HG03457 (cell line): Measurements from ENCODE around the gene AKT1S1.
"Not testable (repeated sequence)": the region's sequence is repeated elsewhere in the genome, so short reads cannot be mapped to it uniquely, and the experiment has no call there.

Experiments used
- ATAC-seq: cut with Tn5 transposase; IDR thresholded peaks from one replicate; pipeline ENCODE4 v1.9.1; 2021; ENCODE audit warnings: moderate number of reproducible peaks; ENCODE audit not compliant: unreplicated experiment

The AKT1S1 gene

DNA sequence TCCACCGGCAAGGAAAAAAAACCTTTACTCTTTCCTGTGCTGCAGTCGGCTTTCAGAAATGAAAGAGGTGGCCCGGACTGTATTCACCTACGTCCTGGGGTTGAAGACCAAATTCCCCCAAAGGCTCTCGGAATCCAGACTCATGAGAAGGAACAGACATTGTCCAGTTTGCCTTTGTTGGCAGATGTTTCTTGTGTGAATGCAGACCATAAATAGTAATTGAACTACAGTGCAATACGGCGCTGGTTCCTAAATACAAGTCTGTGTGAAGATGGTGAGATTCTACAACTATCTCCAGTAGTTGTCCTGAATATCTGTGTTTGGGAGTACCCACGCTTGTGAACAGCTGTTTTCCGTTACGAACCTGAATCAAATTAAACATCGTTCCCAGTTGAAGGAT, 37.4 kb downstream of the AKT1S1 start:
- no peak for ATAC-seq

DNA sequence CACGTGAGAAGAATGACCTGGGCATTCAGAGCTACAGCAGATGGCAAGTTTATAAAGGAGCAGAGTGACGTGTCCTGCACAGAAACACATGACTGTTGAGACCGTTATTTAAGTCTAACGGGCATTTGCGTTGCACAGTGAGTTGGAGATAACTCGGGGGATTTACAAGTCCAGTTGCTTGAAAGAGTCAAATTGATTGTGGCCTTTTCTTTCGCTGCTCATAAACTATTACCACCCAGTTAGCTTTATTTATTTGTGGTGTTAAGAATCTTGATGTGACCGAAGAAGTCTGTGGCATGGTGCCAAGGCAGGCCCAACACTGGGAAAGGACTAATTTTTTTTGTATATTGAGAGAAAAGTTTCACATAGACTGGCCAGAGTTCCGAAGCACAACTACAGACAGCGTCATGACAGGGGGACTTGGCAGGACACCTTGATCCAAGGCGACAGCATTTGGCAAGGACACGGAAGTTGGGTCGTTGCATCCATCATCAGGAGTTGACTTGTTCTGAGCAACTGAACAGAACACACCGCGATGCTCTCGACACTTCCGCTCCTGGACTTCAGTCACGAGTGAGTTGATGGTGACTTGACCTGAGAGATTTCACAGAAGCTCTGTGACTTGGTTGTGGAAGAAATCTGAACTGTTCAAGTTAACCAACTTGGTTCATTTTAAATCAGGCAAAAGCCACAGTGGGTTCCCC, 38.1 kb downstream of the AKT1S1 start:
- ATAC-seq: no peak

DNA sequence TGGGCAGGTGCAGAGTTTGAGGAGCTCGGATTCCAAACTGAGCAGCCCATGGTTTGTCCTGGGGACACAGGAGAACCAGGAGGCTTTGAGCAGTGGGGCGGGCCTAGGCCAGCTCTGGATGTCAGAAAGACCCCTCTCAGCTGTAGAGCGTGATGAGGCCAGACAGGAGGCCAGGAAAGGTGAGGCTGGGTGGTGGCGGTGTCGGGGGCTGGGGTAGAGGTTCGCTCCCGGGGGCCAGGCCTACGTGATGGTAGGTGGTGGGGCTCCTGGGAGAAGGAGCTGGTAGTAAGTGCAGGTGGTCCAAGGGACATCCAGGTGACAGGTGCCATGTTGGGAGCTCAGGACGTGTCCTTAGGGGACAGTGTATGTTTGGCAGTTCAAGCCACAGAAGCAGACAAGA, 39.7 kb downstream of the AKT1S1 start:
- no peak for ATAC-seq

DNA sequence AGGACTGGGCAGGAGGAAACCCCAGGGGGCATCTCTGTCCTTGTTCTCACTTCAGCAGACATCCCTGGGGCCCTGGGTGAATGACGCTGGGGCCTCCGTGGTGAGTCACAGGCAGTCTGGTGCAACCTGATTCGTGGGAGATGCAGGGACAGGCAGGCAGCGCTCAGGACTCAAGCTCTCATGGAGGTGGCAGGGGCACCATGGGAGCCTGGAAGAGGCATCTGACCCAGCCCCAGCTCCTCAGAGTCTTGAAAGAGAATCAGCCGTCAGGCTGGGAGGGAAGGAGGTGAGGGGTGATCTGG, 40.2 kb downstream of the AKT1S1 start:
- no peak for ATAC-seq

DNA sequence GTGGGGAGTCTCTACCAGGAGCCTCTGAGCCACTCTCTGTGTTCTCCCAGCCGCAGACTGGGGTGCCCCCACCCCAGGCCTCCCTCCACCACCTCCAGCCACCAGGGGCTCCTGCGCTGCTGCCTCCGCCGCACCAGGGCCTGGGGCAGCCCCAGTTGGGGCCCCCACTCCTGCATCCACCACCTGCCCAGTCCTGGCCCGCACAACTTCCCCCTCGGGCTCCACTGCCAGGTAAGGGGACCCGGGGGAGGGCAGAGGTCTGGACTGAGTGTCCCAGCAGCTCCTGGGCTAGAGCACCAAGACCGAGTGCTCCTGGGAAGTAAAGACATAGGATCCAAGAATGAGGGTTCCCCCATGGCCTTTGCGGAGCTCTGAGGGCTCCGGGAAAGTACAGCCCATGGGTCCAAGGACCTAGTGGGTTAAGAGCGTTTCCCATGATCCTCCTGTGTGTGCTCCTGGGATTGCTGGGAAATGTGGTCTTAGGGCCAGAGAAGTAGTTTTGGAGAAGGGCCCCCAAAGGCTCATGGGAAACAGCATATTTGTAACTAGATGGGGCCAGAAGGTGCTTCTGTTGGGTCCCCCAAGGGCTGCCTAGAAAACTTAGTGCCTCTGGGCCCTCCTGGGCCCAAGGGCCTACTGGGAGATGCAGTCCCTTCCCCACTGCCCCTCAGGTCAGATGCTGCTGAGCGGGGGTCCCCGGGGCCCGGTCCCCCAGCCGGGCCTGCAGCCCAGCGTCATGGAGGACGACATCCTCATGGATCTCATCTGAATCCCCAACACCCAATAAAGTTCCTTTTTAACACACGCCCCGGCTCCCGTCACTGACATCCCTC, 40.8 kb downstream of the AKT1S1 start:
- no peak for ATAC-seq

DNA sequence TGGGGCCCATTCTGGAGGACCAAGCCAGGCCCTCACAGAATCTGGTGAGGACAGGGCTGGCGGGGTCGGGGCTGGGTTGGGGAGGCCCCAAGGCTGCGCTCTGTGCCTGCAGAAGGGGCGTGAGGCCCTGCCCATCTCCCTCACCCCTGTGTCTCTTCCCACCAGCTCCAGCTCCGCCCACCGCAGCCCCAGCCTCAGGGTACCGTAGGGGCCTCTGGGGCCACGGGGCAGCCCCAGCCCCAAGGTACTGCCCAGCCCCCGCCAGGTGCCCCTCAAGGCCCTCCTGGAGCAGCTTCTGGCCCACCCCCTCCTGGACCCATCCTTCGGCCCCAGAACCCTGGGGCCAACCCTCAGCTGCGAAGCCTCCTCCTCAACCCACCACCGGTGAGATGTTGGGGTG, 41.6 kb downstream of the AKT1S1 start:
- ATAC-seq: no peak

DNA sequence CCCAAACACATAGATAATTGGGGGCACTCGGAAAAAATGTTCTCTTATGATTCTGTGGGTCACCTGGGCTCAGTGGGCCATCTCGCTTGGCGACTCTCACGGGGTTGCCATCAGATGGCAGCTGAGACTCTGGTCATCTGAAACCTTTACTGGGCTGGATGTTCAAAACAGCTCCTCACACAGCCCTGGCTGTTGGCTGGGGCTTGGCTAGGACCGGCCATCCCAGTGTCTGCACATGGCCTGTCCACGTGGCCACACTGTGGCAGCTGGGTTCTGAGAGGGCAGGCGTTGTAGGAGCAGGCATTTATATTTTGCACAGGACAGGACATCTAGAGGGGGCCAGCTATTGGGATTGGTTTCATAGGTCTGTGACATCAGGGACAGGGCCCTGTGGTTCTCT, 43.6 kb downstream of the AKT1S1 start:
- ATAC-seq: no peak

DNA sequence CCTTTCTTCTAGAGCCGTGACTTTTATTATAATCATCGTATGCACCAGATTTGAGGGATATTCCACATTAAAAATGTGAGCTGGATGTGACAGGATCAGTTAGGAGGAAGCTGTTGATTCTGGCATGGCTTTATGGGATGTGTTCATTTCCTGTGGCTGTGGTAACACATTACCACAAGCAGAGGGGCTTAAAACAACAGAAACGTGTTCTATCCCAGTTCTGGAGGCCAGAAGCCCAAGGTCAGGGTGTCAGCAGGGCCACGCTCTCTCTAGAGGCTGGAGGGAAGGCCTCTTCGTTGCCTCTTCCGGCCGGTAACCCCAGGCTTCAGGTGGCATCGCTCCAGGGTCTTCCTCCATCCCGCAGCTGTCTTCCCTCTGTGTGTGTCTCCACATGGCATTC, 44.6 kb downstream of the AKT1S1 start:
- no peak for ATAC-seq

DNA sequence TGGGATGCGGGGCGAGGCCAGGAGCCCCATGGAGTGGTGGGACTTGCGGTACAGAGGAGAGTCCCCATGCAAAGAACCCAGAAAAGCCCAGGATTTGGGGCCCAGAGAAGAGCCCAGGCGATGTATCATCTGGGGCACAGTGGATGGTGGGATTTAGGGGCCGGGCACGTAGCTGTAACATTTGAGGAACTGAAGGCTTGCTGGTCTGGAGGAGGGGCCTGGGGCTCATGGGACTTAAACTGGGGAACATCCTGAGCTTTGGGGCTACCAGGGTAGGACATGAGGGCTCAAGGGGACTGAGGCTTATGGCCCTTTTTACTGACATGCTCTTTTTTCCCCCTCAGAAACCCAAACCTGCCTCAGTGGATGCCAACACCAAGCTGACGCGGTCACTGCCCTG, 45.6 kb downstream of the AKT1S1 start:
- no peak for ATAC-seq

DNA sequence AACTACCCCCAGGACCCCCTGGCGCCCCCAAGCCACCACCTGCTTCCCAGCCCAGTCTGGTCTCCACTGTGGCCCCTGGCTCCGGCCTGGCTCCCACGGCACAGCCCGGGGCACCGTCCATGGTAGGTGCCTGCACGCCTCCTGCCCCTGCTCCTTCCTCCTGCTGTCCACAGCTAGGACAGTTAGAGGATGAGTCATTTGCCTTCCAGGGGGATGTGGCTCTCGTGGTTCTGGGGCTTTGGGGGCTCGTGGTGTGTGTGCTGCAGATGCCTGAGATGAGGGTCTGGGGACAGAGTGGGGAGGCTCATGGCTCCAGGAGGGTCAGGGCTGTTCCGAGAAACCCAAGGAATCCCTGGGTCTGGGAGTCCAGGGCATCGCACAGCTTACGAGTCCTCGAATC, 46.4 kb downstream of the AKT1S1 start:
- ATAC-seq: no peak

DNA sequence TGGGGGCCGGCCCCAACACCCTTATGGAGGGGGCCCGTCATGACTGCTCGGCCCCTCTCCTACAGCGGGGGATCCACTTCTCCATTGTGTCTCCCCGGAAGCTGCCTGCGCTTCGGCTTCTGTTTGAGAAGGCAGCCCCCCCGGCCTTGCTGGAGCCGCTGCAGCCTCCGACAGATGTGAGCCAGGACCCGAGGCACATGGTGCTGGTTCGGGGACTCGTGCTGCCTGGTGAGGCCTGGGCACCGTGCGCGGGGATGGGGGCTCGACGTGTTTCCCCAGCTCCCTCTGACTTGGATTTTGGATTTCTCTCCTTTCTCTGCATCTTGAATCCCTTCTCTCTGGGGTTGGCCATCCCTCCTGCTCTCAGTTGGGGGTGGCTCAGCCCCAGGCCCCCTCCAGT, 47.4 kb downstream of the AKT1S1 start:
- no peak for ATAC-seq

DNA sequence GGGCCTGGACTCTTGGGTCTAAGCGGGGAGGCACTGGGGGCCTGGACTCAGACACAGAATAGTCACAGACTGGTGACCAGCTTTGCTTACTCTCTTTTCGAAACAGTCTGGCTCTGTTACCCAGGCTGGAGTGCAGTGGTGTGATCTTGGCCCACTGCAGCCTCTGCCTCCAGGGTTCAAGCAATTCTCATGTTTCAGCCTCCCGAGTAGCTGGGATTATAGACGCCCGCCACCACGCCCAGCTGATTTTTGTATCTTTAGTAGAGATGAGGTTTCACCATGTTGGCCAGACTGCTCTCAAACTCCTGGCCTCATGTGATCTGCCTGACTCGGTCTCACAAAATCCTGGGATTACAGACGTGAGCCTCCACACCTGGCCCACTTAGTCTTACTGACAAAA, 48.0 kb downstream of the AKT1S1 start:
- no peak for ATAC-seq

DNA sequence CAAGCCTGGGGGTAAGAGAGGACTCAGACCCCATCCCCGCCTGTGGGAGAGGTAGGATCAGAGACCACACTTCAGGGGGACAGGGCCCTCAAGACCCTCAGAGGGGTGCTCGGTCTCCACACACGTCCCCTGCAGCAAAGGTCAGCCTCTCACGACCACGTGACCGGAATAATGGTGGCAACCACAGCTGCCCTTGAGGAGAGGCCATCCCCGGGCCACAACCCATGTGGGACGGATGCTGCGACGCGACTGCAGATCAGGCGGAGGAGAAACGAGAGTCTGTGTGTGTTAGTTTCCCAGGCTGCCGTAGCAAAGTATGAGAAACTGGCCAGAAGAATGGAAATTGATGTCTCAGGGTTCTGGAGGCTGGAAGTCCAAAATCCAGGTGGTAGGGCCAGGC, 50.1 kb downstream of the AKT1S1 start:
- no peak for ATAC-seq

DNA sequence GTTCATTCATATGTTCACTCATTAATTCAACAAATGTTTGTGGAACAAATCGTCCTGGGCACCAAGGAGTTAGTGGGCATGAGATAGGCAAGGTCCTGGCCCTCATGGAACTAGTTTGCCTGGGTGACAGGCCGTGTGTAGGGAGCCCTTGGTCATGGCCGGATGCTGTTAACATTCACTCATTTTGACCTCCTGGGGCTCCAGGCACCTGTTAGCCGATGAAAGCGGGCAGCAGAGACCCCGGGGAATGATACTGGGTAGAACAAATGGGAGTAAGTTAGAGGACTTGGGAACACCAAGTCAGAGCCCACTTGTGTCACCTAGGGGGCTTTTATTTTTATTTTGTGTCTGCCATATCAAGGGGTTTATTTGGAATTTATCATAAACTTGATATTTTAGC, 52.5 kb downstream of the AKT1S1 start:
- no peak for ATAC-seq

DNA sequence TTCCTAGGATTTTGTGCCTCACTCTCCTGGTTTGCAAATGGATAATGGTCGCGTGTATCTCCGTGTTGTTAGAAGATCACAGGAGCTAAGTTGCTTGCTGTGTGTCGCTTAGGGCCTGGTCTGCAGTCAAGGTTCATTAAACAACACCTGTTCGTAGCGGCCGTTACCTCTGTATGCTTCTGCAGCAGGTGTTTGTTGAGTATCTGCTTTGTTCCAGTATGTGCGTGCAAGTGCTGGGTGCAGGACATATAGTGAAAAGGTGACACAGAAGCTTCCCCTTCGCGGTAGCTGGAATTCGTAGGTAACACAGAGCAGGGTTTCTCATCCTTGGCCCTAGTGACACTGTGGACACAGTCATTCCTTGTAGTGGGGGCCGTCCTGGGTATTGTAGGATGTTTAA, 53.7 kb downstream of the AKT1S1 start:
- no peak for ATAC-seq

DNA sequence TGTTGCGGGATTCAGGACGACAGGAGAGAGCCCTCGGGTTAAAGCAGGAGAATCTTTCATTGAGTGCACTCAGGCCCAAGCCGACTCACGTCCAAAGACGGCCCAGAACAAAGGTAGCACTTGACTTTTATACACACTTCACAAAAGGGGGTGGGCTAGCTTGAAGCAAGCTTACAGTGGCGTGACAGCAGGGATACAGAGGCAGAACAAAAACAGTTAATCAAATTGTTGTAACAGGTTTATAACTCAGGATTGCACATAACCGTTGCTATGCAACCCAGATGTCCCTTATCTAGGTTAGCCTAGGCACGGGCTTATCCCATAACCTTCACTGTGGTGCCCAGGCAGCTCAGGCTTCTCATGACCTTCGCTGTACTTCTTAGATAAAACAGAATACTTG, 57.0 kb downstream of the AKT1S1 start:
- ATAC-seq: no peak

DNA sequence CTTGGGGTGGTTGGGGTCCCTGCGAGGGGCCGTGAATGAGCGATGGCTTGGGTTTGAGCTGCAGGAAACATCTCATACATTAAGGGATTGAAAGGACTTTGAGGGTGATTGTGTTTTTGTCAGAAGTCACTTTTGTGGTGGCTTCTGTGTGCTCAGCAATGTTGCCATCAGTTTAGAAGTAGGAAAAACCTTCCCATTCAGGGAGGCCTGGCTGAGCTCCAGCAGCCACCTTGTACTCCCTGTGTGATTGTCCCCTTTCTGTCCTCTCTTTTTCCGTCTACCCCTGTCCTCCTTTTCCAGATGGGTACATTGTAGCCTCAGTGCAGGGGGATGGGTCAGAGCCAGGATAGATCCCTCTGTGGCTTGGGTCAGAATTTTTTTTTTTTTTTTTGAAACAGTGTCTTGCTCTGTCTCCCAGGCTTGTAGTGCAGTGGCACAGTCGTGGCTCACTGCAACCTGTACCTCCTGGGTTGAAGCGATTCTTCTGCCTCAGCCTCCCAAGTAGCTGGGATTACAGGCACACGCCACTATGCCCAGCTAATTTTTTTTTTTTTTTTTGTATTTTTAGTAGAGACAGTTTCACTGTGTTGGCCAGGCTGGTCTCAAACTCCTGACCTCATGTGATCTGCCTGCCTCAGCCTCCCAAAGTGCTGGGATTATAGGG, 57.6 kb downstream of the AKT1S1 start:
- not testable (repeated sequence) for ATAC-seq
